T-helper 17 cell (primary cell): ENCODE results near the gene SVBP. TPM values are rescaled to one million over a fixed set of nuclear protein-coding genes. Genes with fewer than 3 reads are reported as not detected.
"Not testable (repeated sequence)": the region's sequence is repeated elsewhere in the genome, so short reads cannot be mapped to it uniquely, and the experiment has no call there.

Source experiments
- ATAC-seq: fragments of 150-1000 bp; cut with Tn5 transposase; 2 replicates; pipeline ENCODE4 v1.10.0; 2021; ENCODE audit warnings: mild to moderate bottlenecking, moderate library complexity
- DNase-seq, 3 donors: peaks; one replicate each; pipeline versions ENCODE4 v3.0.0 to v3.0.0-alpha.2; 2020 to 2021
- H3K9me3 ChIP-seq: one replicate; pipeline ENCODE4 v1.7.0; 2013; ENCODE audit warnings: low read length, mild to moderate bottlenecking; ENCODE audit not compliant: control insufficient read depth, poor library complexity, severe bottlenecking
- H3K27ac Mint-ChIP-seq: one replicate; pipeline ENCODE4 v1.8.0; 2022; ENCODE audit warnings: mild to moderate bottlenecking, moderate library complexity, mixed read lengths
- H3K27me3 Mint-ChIP-seq: one replicate; pipeline ENCODE4 v1.8.0; 2022; ENCODE audit warnings: mixed read lengths
- H3K36me3 Mint-ChIP-seq: one replicate; pipeline ENCODE4 v1.8.0; 2022; ENCODE audit warnings: low read depth, mixed read lengths
- H3K4me1 Mint-ChIP-seq: one replicate; pipeline ENCODE4 v1.8.0; 2022; ENCODE audit warnings: mild to moderate bottlenecking, mixed read lengths
- H3K4me3 Mint-ChIP-seq: one replicate; pipeline ENCODE4 v1.8.0; 2022; ENCODE audit warnings: mild to moderate bottlenecking, moderate library complexity, mixed read lengths
- total RNA-seq, 4 donors: library from RNA in 2 of 4; stranded (reverse) in 2 of 4; gene quantifications; one replicate each; pipeline ENCODE4 v1.2.3 and lab custom pipeline; 2022 to 2026

Gene SVBP, protein sequence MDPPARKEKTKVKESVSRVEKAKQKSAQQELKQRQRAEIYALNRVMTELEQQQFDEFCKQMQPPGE
- 10 to 100 TPM; 16.9 to 18.8 TPM for total RNA-seq
- 11.6 to 18.1 reads per million in 2 donors for total RNA-seq (lab: John Stamatoyannopoulos, UW)

DNA sequence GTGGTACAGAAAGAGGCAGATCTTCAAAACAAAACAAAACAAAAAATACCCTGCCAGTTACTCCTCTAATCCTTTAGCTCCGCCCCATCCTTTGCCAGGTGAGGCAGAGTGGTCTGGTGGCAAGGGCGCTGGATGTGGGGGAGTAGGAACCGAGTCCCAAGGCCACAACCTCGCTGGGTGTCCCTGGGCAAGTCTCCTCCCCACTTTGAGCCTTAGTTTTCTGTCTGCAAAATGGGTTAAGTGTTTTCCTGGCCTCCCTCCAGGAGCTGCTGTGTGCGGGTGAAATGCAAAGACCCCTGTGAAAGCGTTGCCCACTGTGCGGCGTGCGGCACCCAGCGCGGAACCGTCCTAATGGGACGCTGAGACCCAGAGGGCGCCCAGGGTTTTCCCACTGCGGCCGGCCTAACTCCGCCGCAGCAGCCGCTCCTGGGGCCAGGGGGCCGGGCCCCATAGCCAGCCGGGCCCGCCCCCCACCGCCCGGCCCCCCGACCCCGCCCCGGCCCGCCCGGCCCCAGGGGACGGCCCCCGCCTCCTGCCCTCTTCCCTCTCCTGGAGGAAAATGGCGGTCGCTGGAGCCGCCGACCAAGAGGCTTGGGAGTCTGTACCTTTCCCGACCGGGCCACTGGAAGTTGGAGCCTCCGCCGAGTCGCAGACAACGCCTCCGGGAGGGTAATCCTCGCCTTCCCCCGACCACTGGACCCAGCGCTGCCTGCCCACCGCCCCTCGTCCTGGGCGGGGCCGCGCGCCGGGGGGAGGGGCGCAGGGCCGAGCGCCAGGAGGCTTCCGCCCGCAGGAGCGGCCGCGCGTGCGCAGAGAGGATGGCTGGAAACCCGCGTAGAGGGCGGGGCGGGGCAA lies at the start of gene SVBP, which contains the start of gene ERMAP:
Gene SVBP, minus strand, starts transcription at position 813 of the 855 bp plus-strand sequence. CDS start 853 bp downstream, outside the sequence.
Gene ERMAP, plus strand, starts transcription at position 538 of the 855 bp plus-strand sequence. CDS start 13,327 bp downstream, outside the sequence.
- peak; percentile 93 to 98 (median 95) for DNase-seq
- no peaks in the 10 kb centered on the region for H3K9me3 ChIP-seq
- H3K4me3 Mint-ChIP-seq = peak within 1 kb of the TSS; percentile 89
- H3K27ac Mint-ChIP-seq = peak within 1 kb of the TSS; percentile 98
- H3K27me3 Mint-ChIP-seq = no peaks in the 10 kb centered on the region
- peak; percentile 88 for ATAC-seq
- peaks cover 24% of the 10 kb centered on the region for H3K4me1 Mint-ChIP-seq
- peaks cover 3% of the 10 kb centered on the region for H3K36me3 Mint-ChIP-seq

DNA sequence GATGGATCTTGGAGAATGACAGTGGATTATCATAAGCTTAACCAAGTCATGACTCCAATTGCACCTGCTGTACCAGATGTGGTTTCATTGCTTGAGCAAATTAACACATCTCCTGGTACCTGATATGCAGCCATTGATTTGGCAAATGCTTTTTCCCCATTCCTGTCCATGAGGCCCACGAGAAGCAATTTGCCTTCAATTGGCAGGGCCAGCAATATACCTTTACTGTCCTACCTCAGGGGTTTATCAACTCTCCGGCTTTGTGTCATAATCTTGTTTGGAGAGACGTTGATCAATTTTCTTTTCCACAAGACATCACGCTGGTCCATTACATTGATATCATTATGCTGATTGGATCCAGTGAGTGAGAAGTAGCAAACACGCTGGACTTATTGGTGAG lies 49.4 kb upstream of the SVBP start:
- Mint-ChIP-seq H3K27ac (no peak overlapping the region), H3K4me1 (peaks cover 2% of the 10 kb centered on the region), H3K36me3 (no peaks in the 10 kb centered on the region), H3K4me3 (no peak overlapping the region), H3K27me3 (peaks cover 14% of the 10 kb centered on the region)
- ATAC-seq (no peak), DNase-seq (no peak)
- no peaks in the 10 kb centered on the region for H3K9me3 ChIP-seq

DNA sequence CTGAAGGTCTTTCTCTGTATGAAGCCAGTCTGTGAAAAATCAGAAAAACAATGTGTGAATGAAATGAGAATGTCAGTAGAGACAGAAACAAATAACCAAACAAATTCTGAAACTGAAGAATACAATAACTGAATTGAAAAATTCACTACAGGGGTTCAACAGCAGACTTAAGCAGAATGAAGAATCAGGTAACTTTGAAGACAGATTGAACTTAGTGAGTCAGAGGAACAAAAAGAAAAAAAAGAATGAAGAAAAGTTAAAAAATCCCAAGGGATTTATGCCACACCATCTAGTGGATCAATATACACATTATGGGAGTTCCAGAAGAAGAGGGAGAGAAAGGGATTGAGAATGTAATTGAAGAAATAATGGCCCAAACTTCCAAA lies 43.8 kb upstream of the SVBP start:
- no peak for DNase-seq
- ATAC-seq = no peak
- no peak overlapping the region for H3K4me3 Mint-ChIP-seq
- H3K27ac Mint-ChIP-seq = no peak overlapping the region
- peaks cover 13% of the 10 kb centered on the region for H3K9me3 ChIP-seq
- no peaks in the 10 kb centered on the region for H3K4me1 Mint-ChIP-seq
- H3K27me3 Mint-ChIP-seq = peaks cover 7% of the 10 kb centered on the region
- peaks cover 4% of the 10 kb centered on the region for H3K36me3 Mint-ChIP-seq

DNA sequence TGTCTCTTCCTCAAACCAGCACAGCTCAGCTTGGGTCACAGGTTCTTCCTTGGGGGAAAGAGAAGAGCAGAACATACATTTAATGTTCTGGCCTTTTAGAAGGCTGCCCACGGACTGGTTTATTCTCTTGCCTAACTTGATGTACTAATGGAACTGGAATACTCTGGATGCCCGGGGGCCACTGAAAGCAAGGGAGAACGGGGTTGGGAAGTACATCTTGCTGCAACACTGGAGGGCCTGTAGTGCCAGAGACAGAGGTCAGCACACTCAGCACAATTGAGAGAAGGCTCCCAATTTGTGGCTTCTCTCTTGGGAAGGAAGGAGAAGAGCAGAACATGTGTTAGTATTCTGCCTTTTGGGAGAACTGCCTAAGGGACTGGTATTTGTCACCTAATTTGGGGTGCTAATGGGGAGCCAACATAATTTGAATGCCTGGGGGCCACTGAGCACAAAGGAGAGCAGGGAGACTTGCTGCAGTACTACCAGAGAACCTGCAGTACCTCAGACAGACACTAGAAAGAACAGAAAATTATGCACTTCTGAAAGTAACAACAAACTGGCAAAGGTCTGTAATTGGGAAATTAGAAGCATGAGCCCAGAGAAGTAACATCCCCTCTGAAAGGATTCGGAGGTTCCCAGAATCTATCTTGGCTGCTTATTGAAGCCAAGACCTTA lies 43.3 kb upstream of the SVBP start:
- Mint-ChIP-seq H3K4me3 (no peak overlapping the region), H3K4me1 (no peaks in the 10 kb centered on the region), H3K36me3 (peaks cover 6% of the 10 kb centered on the region), H3K27ac (no peak overlapping the region), H3K27me3 (peaks cover 2% of the 10 kb centered on the region)
- H3K9me3 ChIP-seq = peaks cover 13% of the 10 kb centered on the region
- DNase-seq (no peak), ATAC-seq (no peak)

DNA sequence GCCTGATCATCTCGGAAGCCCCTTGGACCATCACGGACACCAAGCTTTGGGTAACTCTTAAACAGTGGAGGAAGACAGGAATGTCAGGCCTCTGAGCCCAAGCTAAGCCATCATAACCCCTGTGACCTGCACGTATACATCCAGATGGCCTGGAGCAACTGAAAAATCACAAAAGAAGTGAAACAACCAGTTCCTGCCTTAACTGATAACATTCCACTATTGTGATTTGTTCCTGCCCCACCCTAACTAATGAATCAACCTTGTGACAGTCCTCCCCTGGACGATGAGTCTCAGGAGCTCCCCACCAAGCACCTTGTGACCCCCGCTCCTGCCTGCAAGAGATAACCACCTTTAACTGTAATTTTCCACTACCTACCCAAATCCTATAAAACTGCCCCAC lies 42.2 kb upstream of the SVBP start:
- H3K27ac Mint-ChIP-seq, H3K27me3 Mint-ChIP-seq, ATAC-seq, H3K4me3 Mint-ChIP-seq, H3K4me1 Mint-ChIP-seq, H3K36me3 Mint-ChIP-seq, DNase-seq: not testable (repeated sequence)
- peaks cover 13% of the 10 kb centered on the region for H3K9me3 ChIP-seq

DNA sequence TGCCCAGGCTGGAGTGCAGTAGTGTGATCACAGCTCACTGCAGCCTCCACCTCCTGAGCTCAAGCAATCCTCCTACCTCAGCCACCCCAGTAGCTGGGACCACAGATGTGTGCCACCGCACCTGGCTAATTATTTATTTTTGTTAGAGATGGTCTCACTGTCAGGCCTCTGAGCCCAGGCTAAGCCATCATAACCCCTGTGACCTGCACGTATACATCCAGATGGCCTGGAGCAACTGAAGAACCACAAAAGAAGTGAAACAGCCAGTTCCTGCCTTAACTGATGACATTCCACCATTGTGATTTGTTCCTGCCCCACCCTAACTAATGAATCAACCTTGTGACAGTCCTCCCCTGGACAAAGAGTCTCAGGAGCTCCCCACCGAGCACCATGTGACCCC lies 39.4 kb upstream of the SVBP start:
- not testable (repeated sequence) for H3K36me3 Mint-ChIP-seq, H3K4me3 Mint-ChIP-seq, DNase-seq, H3K4me1 Mint-ChIP-seq, ATAC-seq, H3K27ac Mint-ChIP-seq, H3K27me3 Mint-ChIP-seq
- H3K9me3 ChIP-seq = peaks cover 13% of the 10 kb centered on the region

DNA sequence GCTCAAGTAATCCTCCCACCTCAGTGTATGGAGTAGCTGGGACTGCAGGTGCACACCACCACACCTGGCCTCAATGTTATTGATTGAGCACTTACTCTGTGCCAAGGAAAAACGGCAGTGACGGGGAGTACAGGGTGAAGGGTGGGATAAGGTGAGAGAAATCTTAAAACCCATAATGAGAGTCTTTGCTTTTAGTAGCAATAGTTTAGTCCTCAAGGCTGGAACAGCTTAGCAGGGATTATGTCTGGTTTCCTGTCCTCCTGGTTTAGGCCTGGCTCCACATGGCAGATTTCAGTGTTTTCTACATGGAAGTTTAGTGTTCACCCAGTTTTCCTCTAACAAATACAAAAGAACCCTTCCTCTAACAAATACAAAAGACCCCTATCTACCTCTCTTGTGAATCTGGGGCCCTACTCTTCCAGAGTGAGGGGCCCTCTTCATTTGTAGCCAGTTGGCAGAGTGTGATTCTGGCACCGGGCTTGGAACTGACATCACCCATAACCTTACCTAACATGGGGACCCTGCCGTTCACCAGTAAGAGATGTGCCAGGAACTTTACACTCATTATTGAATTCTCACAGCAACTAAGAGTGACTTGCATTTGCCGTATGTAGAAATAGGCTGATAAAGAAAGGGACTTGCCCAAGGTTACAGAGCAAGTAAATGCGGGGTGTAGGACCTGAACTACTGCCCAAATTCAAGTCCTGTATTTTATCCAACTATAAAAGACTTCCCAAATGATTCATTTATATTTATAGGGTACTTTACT lies 36.1 kb upstream of the SVBP start:
- DNase-seq (no peak), ATAC-seq (no peak)
- no peaks in the 10 kb centered on the region for H3K9me3 ChIP-seq
- H3K4me3 Mint-ChIP-seq = no peak overlapping the region
- H3K27me3 Mint-ChIP-seq = no peaks in the 10 kb centered on the region
- H3K27ac Mint-ChIP-seq = no peak overlapping the region
- H3K36me3 Mint-ChIP-seq = peaks cover 12% of the 10 kb centered on the region
- H3K4me1 Mint-ChIP-seq = peaks cover 12% of the 10 kb centered on the region

DNA sequence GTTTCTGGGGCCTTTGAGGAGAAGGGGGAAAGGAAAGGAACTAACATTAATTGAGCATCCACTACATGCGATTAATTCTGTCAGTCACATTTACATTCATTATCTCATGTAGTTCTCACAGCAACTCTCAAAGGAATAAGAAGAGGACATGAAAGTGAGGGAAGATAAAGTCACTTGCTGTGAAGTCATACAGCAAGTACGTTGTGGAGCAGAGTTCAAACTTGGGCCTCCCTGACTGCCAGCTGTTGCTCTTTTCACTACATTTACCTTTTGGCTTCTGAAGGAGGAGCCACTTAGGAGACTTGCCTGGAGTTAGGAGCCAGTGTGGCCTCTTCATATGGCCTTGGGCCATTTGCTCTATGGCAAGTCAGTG lies 35.4 kb upstream of the SVBP start:
- peaks cover 7% of the 10 kb centered on the region for H3K36me3 Mint-ChIP-seq
- no peak for DNase-seq
- H3K4me1 Mint-ChIP-seq = peaks cover 18% of the 10 kb centered on the region
- H3K27me3 Mint-ChIP-seq = no peaks in the 10 kb centered on the region
- H3K27ac Mint-ChIP-seq = no peak overlapping the region
- no peak overlapping the region for H3K4me3 Mint-ChIP-seq
- no peaks in the 10 kb centered on the region for H3K9me3 ChIP-seq
- no peak for ATAC-seq

DNA sequence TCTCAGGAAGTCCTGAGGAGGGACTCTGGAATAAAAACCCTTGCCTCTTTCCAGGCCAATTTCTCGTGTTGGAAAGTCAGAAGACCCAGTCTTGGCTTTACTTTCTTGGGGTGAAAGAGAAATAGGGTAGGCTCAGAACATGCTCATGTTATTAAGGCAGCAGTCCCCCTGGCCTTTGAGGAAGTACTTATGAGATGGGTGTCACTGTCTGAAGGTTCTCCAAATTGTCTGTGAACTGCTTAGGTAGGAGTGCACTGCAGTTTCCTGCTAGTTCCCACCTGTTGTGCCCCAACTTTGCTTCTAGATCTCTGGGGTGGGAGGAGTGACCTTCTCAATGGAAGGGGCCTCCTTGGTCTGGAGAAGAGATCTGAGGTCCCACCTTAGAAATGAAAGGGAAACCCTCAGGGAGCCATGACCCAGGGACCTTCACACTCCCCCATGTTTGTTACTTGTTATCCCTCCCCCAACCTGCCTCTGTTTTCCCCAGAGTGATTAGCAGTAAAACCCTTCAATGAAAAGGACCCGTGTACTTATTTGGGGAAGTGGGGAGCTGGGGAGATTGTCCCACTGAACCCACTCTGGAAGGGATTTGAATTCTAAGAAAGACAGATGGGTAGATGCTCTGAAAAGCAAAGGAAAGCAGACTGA lies 34.9 kb upstream of the SVBP start:
- Mint-ChIP-seq H3K4me1 (peaks cover 23% of the 10 kb centered on the region), H3K27me3 (no peaks in the 10 kb centered on the region), H3K4me3 (no peak overlapping the region), H3K36me3 (peaks cover 11% of the 10 kb centered on the region), H3K27ac (no peak overlapping the region)
- no peaks in the 10 kb centered on the region for H3K9me3 ChIP-seq
- no peak for DNase-seq
- ATAC-seq = no peak

DNA sequence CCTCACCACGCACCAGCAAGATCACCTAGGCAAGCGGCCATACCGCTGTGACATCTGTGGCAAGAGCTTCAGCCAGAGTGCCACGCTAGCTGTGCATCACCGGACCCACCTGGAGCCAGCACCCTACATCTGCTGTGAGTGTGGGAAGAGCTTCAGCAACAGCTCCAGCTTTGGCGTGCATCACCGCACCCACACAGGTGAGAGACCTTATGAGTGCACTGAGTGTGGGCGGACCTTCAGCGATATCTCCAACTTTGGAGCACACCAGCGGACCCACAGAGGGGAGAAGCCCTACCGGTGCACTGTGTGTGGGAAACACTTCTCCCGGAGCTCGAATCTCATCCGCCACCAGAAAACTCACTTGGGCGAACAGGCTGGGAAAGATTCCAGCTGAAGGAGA lies 34.2 kb upstream of the SVBP start:
- no peak overlapping the region for H3K4me3 Mint-ChIP-seq
- H3K27me3 Mint-ChIP-seq = no peaks in the 10 kb centered on the region
- no peak for ATAC-seq
- DNase-seq = no peak
- peaks cover 13% of the 10 kb centered on the region for H3K36me3 Mint-ChIP-seq
- H3K27ac Mint-ChIP-seq = no peak overlapping the region
- peaks cover 27% of the 10 kb centered on the region for H3K4me1 Mint-ChIP-seq
- H3K9me3 ChIP-seq = no peaks in the 10 kb centered on the region

DNA sequence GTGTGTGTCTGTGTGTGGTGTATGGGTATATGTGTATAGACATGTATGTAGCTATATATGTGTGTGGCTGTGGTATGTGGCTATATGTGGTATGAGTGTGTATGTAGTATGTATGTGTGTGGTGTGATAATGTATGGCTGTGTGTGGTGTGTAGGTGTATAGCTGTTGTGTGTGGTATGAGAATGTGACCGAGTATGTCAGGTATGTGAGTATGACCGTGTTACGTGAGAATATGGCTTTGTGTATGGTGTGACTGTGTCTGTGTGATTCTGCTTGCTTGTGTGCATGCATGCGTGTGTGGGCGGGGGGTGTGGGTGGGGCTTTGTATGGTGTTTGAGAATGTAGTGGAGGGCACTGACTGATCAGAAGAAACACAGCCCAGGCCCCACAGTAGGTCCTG lies 32.7 kb upstream of the SVBP start:
- Mint-ChIP-seq H3K4me3 (no peak overlapping the region), H3K36me3 (peaks cover 9% of the 10 kb centered on the region), H3K27me3 (no peaks in the 10 kb centered on the region), H3K4me1 (peaks cover 29% of the 10 kb centered on the region), H3K27ac (peak overlapping the region; percentile 0)
- H3K9me3 ChIP-seq = no peaks in the 10 kb centered on the region
- DNase-seq (no peak), ATAC-seq (no peak)

DNA sequence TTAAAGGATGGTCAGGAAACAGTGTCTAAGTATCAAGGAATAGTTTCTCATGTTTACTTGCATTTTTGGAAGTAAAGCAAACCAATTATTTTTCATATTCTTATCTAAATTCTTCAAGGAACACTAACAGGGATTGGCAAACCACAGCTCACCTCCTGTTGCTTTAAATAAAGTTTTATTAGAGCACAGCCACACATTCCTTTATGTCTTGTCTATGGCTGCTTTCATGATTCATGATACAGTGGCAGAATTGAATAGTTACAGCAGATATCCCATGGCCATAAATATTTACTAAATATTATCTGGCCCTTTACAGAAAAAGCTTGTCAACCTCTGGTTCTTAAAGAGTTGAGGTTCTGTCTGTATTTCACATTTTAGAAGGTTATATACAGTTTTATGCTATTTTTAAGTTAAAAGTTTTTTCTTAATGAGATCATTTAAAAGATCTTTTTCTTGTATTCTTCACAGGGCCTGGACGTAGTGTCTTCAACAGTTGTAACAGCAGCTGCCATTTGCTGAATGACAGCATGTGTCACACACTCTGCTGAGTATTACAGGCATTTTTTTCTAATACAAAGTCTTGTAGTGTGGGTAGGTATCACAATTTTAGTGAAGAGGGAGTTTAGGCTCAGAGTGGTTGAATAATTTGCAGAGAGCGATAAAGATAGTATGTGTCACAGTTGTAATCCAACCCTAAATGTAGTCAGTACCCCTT lies 31.8 kb upstream of the SVBP start:
- Mint-ChIP-seq H3K4me3 (no peak overlapping the region), H3K27ac (peak overlapping the region; percentile 0), H3K4me1 (peaks cover 29% of the 10 kb centered on the region), H3K27me3 (no peaks in the 10 kb centered on the region), H3K36me3 (peaks cover 9% of the 10 kb centered on the region)
- DNase-seq (no peak), ATAC-seq (no peak)
- no peaks in the 10 kb centered on the region for H3K9me3 ChIP-seq
